Osteocyte (in vitro differentiated cells): Measurements from ENCODE around the gene BRF1. TPM values are rescaled to one million over a fixed set of nuclear protein-coding genes. Genes with fewer than 3 reads are reported as not detected.

Source experiments
- DNase-seq: peaks from one replicate; pipeline ENCODE4 v3.0.0; 2021; ENCODE audit warnings: mixed read lengths; ENCODE audit not compliant: unreplicated experiment; ENCODE audit errors: extremely low spot score
- H3K27ac Mint-ChIP-seq: one replicate; pipeline ENCODE4 v1.8.0; 2021; ENCODE audit warnings: mild to moderate bottlenecking, mixed read lengths; ENCODE audit not compliant: unreplicated experiment
- H3K27me3 Mint-ChIP-seq: one replicate; pipeline ENCODE4 v1.8.0; 2021; ENCODE audit warnings: mixed read lengths; ENCODE audit not compliant: unreplicated experiment
- H3K36me3 Mint-ChIP-seq: one replicate; pipeline ENCODE4 v1.8.0; 2021; ENCODE audit warnings: mixed read lengths; ENCODE audit not compliant: unreplicated experiment
- H3K4me1 Mint-ChIP-seq: one replicate; pipeline ENCODE4 v1.8.0; 2021; ENCODE audit warnings: mixed read lengths; ENCODE audit not compliant: unreplicated experiment
- H3K4me3 Mint-ChIP-seq: one replicate; pipeline ENCODE4 v1.8.0; 2021; ENCODE audit warnings: mild to moderate bottlenecking, moderate library complexity, mixed read lengths; ENCODE audit not compliant: unreplicated experiment
- H3K9me3 Mint-ChIP-seq: one replicate; pipeline ENCODE4 v1.8.0; 2021; ENCODE audit warnings: mixed read lengths; ENCODE audit not compliant: unreplicated experiment
- total RNA-seq: library from RNA; stranded (reverse); gene quantifications from 2 replicates; pipeline ENCODE4 v1.2.1, GENCODE V29; 2021
- TF ChIP-seq, protein P1 (sequence below): fragments of 200-600 bp; sonication (generic); IDR thresholded peaks from 2 replicates; pipeline ENCODE4 v1.5.0; 2021; ENCODE audit warnings: antibody characterized with exemption, mild to moderate bottlenecking, moderate library complexity

The BRF1 gene
- total RNA-seq, 1 donor from 2014 or later = 43.5 TPM

DNA sequence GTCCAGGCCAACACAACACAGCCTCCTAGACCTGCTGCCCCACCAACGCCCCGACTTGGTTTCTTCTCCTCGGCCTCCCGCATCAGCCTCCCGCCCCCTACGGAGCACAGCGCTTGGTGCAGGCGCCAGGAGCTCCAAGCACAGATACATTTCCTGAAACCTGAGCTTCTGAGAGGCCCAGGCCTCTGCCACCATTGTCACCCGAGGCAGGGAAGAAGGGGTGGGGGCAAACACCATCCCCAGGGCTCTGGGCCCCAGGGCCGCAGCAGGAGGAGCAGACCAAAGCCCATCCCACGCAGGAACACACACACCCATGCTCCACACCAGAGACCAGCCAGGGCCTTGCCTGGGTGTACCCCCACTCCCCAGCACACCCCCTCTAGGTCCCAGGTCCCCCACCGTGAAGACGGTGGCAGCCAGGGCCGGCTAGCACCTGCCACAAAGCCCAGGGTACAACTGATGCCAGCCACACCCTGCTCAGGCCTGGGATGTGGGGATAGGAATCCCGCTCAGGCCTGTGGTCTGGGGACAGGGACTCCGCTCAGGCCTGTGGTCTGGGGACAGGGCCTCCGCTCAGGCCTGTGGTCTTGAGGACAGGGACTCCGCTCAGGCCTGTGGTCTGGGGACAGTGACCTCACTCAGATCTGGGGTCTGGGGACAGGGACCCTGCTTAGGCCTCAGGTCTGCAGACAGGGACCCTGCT is 137.6 kb downstream of the BRF1 start:
- H3K27me3 Mint-ChIP-seq = peaks cover 2% of the 10 kb centered on the region
- H3K4me1 Mint-ChIP-seq = peaks cover 2% of the 10 kb centered on the region
- H3K4me3 Mint-ChIP-seq = no peak overlapping the region
- no peak overlapping the region for H3K27ac Mint-ChIP-seq
- H3K36me3 Mint-ChIP-seq = no peaks in the 10 kb centered on the region
- TF ChIP-seq, protein P1, sequence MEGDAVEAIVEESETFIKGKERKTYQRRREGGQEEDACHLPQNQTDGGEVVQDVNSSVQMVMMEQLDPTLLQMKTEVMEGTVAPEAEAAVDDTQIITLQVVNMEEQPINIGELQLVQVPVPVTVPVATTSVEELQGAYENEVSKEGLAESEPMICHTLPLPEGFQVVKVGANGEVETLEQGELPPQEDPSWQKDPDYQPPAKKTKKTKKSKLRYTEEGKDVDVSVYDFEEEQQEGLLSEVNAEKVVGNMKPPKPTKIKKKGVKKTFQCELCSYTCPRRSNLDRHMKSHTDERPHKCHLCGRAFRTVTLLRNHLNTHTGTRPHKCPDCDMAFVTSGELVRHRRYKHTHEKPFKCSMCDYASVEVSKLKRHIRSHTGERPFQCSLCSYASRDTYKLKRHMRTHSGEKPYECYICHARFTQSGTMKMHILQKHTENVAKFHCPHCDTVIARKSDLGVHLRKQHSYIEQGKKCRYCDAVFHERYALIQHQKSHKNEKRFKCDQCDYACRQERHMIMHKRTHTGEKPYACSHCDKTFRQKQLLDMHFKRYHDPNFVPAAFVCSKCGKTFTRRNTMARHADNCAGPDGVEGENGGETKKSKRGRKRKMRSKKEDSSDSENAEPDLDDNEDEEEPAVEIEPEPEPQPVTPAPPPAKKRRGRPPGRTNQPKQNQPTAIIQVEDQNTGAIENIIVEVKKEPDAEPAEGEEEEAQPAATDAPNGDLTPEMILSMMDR = no peak
- no peak for DNase-seq
- H3K9me3 Mint-ChIP-seq = no peaks in the 10 kb centered on the region

DNA sequence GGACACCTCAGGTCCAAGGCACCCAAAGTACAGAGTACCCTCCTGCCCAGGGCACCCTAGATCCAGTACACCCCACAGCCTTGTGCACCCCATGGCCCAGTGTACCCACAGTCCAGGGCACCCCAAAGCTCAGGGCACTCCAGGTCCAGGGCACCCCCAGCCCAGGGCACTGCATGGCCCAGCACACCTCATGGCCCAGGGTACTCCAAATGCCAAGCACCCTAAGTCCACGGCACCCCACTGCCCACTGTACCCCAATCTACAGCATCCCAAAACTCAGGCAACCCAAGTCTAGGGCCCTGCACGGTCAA is 138.2 kb downstream of the BRF1 start:
- TF ChIP-seq, protein P1 = no peak
- Mint-ChIP-seq H3K27me3 (peaks cover 2% of the 10 kb centered on the region), H3K27ac (no peak overlapping the region), H3K9me3 (no peaks in the 10 kb centered on the region), H3K4me3 (no peak overlapping the region), H3K4me1 (peaks cover 2% of the 10 kb centered on the region), H3K36me3 (no peaks in the 10 kb centered on the region)
- DNase-seq = no peak

DNA sequence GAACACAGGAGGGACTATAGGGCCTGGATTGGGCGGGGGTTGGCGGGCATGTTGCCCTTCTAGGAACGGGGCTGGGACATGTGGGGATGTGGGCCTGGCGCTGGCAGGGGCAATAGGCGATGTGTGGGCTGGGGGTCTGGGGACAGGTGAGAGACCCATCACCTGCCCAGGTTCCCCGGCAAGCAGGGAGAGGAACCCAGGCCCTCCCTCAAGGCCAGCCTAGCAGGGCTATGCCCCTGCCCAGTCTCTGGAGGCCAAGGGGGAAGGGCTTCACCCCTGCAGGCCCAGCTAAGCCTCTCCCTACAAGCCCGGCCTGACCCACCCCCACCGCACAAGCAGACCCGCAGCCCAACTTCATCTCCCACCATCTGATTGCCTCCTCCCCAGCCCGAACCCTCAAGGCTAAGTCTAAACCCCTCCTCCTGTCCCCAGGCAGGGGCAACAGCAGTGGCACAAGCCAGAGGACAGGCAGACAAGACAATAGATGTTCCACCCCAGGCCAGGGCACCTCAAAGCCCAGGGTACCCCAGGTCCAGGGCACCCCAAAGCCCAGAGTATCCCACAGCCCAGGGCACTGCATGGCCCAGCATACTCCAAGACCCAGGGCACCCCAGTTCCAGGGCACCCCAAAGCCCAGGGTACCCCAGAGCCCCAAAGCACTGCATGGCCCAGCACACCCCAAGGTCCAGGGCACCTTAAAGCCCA is 138.7 kb downstream of the BRF1 start:
- H3K27ac Mint-ChIP-seq = no peak overlapping the region

DNA sequence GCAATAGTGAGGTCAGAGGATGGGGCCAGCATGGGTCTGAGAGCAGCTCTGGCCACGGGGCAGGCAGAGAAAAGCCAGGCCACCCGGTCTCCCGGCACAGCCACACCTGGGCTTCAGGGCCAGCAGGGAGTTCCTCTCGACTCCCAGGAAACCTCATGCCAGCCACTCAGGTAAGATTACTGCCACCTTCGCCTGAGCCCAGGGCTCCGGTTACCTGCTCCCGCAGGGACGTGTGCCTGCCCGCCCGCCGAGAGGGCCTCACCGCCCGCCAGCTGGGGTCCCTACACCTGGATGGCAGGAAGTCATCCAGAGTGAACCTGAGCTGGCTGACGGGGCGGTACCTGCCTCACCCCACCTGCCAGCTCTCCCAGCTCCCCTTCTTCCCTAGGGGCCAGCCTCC is 139.5 kb downstream of the BRF1 start:
- Mint-ChIP-seq H3K27ac (no peak overlapping the region), H3K4me1 (no peaks in the 10 kb centered on the region), H3K36me3 (no peaks in the 10 kb centered on the region), H3K4me3 (no peak overlapping the region), H3K27me3 (peaks cover 3% of the 10 kb centered on the region), H3K9me3 (no peaks in the 10 kb centered on the region)
- DNase-seq = no peak
- TF ChIP-seq, protein P1 = no peak

More for the DNA sequence above, 138.7 kb downstream of the BRF1 start:
- H3K27me3 Mint-ChIP-seq = peaks cover 5% of the 10 kb centered on the region
- no peaks in the 10 kb centered on the region for H3K9me3 Mint-ChIP-seq
- TF ChIP-seq, protein P1 = no peak
- no peak overlapping the region for H3K4me3 Mint-ChIP-seq
- DNase-seq = no peak
- no peaks in the 10 kb centered on the region for H3K36me3 Mint-ChIP-seq
- H3K4me1 Mint-ChIP-seq = peaks cover 2% of the 10 kb centered on the region

DNA sequence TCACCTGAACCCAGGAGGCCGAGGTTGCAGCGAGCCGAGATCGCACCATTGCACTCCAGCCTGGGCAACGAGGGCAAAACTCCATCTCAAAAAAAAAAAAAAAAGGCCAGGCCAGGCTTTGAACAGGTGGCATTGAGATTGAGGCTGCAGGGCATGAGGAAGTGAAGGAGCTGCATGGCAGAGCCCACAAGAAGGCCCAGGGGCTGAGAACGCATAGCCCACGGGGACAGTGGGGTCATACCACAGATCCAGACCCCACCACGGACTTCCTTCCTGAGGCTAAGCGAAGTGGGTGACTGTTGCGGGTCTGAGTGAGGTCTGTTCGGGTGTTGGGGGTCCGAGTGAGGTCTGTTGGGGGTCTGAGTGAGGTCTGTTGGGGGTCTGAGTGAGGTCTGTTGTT is 140.0 kb downstream of the BRF1 start:
- DNase-seq = no peak
- no peak overlapping the region for H3K27ac Mint-ChIP-seq
- H3K36me3 Mint-ChIP-seq = no peaks in the 10 kb centered on the region
- TF ChIP-seq, protein P1 = no peak
- no peaks in the 10 kb centered on the region for H3K9me3 Mint-ChIP-seq
- no peak overlapping the region for H3K4me3 Mint-ChIP-seq
- no peaks in the 10 kb centered on the region for H3K4me1 Mint-ChIP-seq
- peaks cover 3% of the 10 kb centered on the region for H3K27me3 Mint-ChIP-seq
